Vagina (tissue), 2 donors: ENCODE results near the gene FIGN. TPM values are rescaled to one million over a fixed set of nuclear protein-coding genes. Genes with fewer than 3 reads are reported as not detected.

Source experiments
- DNase-seq, 2 donors: peaks; one replicate each; pipeline ENCODE4 v3.0.0-alpha.2; 2017; ENCODE audit errors: extremely low spot score in 2 of 2
- H3K27ac ChIP-seq: fragments of 200-600 bp; sonication (generic); one replicate; pipeline ENCODE4 v1.5.1; 2019
- H3K27me3 ChIP-seq: fragments of 200-600 bp; sonication (generic); one replicate; pipeline ENCODE4 v1.5.1; 2019
- H3K36me3 ChIP-seq, 2 donors: fragments of 200-600 bp; sonication (generic); one replicate each; pipeline ENCODE4 v1.5.1; 2017 to 2019
- H3K4me1 ChIP-seq: fragments of 200-600 bp; sonication (generic); one replicate; pipeline ENCODE4 v1.5.1; 2019
- H3K4me3 ChIP-seq, 2 donors: fragments of 200-600 bp; sonication (generic); 1 replicate in 1 of 2; 2 replicates in 1 of 2; pipeline ENCODE4 v1.5.1; 2016 to 2019
- H3K9me3 ChIP-seq: fragments of 200-600 bp; sonication (generic); one replicate; pipeline ENCODE4 v1.5.1; 2019
- CTCF ChIP-seq, 3 experiments: fragments of 450-650 bp in 2 of 3; fragments of 200-600 bp in 1 of 3; sonication (generic) in 1 of 3; IDR thresholded peaks; one replicate each; pipeline ENCODE4 v1.5.1; 2017 to 2019; ENCODE audit warnings: antibody characterized with exemption in 3 of 3, mild to moderate bottlenecking in 2 of 3, moderate library complexity in 2 of 3
- POLR2A ChIP-seq, 2 donors: fragments of 450-650 bp; IDR thresholded peaks; one replicate each; pipeline ENCODE4 v1.6.1; 2017; ENCODE audit warnings: antibody characterized with exemption in 2 of 2, mild to moderate bottlenecking in 2 of 2, moderate library complexity in 2 of 2
- POLR2AphosphoS5 ChIP-seq, 2 donors: sonication (generic); formaldehyde crosslinking; IDR thresholded peaks; one replicate each; pipeline ENCODE4 v1.9.0; 2017; ENCODE audit warnings: antibody characterized with exemption in 2 of 2, mild to moderate bottlenecking in 2 of 2, low read depth in 1 of 2; ENCODE audit not compliant: insufficient read depth in 1 of 2
- intact Hi-C: fragments of 100-400 bp; cut with DNase I; formaldehyde crosslinking; loops from one replicate; pipeline ENCODE4 v1.15.1; 2023
- total RNA-seq: library from RNA; depleted of rRNA; stranded (reverse); fragments of >200 nt; gene quantifications from one replicate; pipeline ENCODE4 v1.2.3, GENCODE V29; 2016

Gene FIGN
- total RNA-seq, 1 donor from 2014 or later, result 3.2 TPM

DNA sequence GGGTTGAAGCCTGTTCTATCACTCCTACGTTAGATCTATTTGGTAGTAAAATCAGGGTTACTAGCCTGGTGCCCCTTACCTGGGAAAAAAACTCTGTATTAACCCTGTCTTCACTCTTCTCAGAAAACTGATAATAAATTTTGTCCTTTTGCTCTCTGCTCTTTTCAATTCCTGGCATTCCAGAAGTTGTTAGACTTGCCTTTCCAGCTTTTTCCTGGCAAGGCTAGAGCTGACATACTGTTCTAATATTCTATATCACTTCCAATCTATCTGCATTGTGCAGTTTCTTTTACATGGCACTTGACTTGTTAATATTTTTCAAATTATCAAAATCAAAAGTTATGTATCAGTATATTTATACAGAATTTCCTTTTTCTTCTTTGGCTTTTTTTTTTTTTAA lies 162.2 kb downstream of the FIGN start:
- Histone ChIP-seq H3K27ac (no peak overlapping the region), H3K36me3 (no peaks in the 10 kb centered on the region), H3K27me3 (no peaks in the 10 kb centered on the region), H3K4me3 (no peak overlapping the region), H3K9me3 (no peaks in the 10 kb centered on the region), H3K4me1 (no peaks in the 10 kb centered on the region)
- DNase-seq, result no peak
- TF ChIP-seq POLR2AphosphoS5 (IDR thresholded peaks at IDR 0.05; ENCODE audit: insufficient read depth in 1 of 2, low read depth in 1 of 2) (no peak), POLR2A (IDR thresholded peaks at IDR 0.05) (no peak), CTCF (IDR thresholded peaks at IDR 0.05) (no peak)
- intact Hi-C loops, result no loop called here

DNA sequence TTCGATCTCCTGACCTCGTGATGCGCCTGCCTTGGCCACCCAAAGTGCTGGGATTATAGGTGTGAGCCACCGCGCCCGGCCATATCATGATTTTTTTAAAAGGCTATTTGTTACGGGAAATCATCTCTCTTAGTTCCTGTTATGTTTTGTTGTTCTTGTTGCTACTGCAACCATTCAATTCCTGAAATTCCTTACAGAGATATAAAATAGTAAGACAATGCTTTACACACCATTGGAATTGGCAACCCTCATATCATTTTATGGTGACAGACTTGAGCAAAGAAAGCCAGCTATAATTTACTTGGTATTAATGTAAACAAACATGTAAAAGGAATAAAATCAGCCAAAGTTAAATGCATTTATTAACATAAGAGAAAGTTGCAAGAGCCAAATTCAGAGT lies 163.0 kb downstream of the FIGN start:
- intact Hi-C loops, result no loop called here

DNA sequence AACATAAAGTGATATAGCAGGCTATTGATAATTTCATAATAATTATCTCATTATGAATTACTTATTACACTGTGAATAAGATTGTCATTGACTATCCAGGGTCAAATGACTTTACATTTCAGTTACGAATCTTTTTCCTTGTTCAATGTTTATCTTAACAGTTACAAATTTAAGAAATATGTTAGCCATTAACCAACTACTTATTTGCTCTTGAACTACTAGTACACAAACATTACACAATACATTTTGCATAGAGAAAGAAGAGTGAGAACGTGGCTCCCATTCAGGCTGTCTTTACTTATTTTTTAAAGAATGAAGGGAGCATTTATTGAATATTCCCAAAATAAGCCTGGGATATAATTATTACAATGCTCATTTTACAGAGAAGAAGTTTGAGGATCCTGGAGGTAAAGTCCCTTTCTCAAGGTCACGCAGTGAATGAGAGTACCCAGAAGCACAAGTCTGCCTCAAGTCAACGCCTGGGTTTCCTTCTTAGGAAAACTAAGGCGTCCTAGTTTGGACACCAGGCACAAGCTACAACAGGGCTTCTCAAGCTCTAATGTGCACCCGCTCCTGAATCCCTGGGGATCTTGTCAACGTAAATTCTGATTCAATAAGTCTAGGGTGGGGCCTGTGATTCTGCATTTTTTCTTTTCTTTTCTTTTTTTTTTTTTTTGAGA lies 164.2 kb downstream of the FIGN start:
- Histone ChIP-seq H3K36me3 (no peaks in the 10 kb centered on the region), H3K9me3 (no peaks in the 10 kb centered on the region), H3K4me3 (no peak overlapping the region), H3K27me3 (no peaks in the 10 kb centered on the region), H3K27ac (no peak overlapping the region), H3K4me1 (no peaks in the 10 kb centered on the region)
- TF ChIP-seq POLR2A (IDR thresholded peaks at IDR 0.05) (no peak), POLR2AphosphoS5 (IDR thresholded peaks at IDR 0.05; ENCODE audit: insufficient read depth in 1 of 2, low read depth in 1 of 2) (no peak), CTCF (IDR thresholded peaks at IDR 0.05) (no peak)
- intact Hi-C loops, result no loop called here
- no peak for DNase-seq

More for the DNA sequence above, 163.0 kb downstream of the FIGN start:
- no peak for DNase-seq
- Histone ChIP-seq H3K27ac (no peak overlapping the region), H3K4me3 (no peak overlapping the region), H3K36me3 (no peaks in the 10 kb centered on the region), H3K9me3 (no peaks in the 10 kb centered on the region), H3K4me1 (no peaks in the 10 kb centered on the region), H3K27me3 (no peaks in the 10 kb centered on the region)
- no peak for TF ChIP-seq CTCF (IDR thresholded peaks at IDR 0.05)
- no peak for TF ChIP-seq POLR2A (IDR thresholded peaks at IDR 0.05)
- TF ChIP-seq POLR2AphosphoS5 (IDR thresholded peaks at IDR 0.05; ENCODE audit: insufficient read depth in 1 of 2, low read depth in 1 of 2), result no peak

- no peaks in the 10 kb centered on the region for H3K4me1 ChIP-seq
- intact Hi-C loops, result no loop called here
- no peaks in the 10 kb centered on the region for H3K9me3 ChIP-seq
- H3K27me3 ChIP-seq, result no peaks in the 10 kb centered on the region
- TF ChIP-seq CTCF (IDR thresholded peaks at IDR 0.05) (no peak), POLR2A (IDR thresholded peaks at IDR 0.05) (no peak), POLR2AphosphoS5 (IDR thresholded peaks at IDR 0.05; ENCODE audit: insufficient read depth in 1 of 2, low read depth in 1 of 2) (no peak)
- H3K36me3 ChIP-seq, result no peaks in the 10 kb centered on the region
- no peak for DNase-seq
- H3K27ac ChIP-seq, result no peak overlapping the region
- H3K4me3 ChIP-seq, result no peak overlapping the region
Measured at GRCh38 chr2:163570391-163570790, 165.4 kb downstream of the FIGN start.

GRCh38 chr2:163565192-163565591 lies 170.6 kb downstream of the FIGN start:
- H3K27me3 ChIP-seq, result no peaks in the 10 kb centered on the region
- no peak overlapping the region for H3K4me3 ChIP-seq
- intact Hi-C loops, result no loop called here
- H3K36me3 ChIP-seq, result no peaks in the 10 kb centered on the region
- TF ChIP-seq CTCF (IDR thresholded peaks at IDR 0.05) (no peak), POLR2AphosphoS5 (IDR thresholded peaks at IDR 0.05; ENCODE audit: insufficient read depth in 1 of 2, low read depth in 1 of 2) (no peak)
- H3K27ac ChIP-seq, result no peak overlapping the region
- H3K4me1 ChIP-seq, result no peaks in the 10 kb centered on the region
- DNase-seq, result no peak
- H3K9me3 ChIP-seq, result no peaks in the 10 kb centered on the region
